ENCODE results near the gene MYPN.

GRCh38 chr10:68233046-68233445 is 123.8 kb downstream of the MYPN start:
- TF ChIP-seq POLR2A (IDR thresholded peaks at IDR 0.05; ENCODE audit: low read length) (no peak), GATA1 (IDR thresholded peaks at IDR 0.05; ENCODE audit: low read depth, low read length) (no peak)

All from erythroblast (primary cell).